Panc1 (cell line): ENCODE results near the gene CLMN. TPM values are rescaled to one million over a fixed set of nuclear protein-coding genes. Genes with fewer than 3 reads are reported as not detected.

Experiments used
- ATAC-seq: fragments of 200-7000 bp; cut with Tn5 transposase; 2 replicates; pipeline ENCODE4 v1.9.1; 2020; ENCODE audit warnings: mild to moderate bottlenecking, moderate library complexity
- BruUV-seq: library from RNA; stranded (reverse); fragments of 400-500 nt; replicated peaks from 2 replicates; lab custom pipeline; 2021; lab: Mats Ljungman, UMichigan
- CTCF ChIA-PET: fragments of 300-600 bp; sonication (Branson Sonifier 250); formaldehyde crosslinking; loops from one replicate; lab custom pipeline; 2022; ENCODE audit warnings: antibody characterized with exemption; lab: Charles Lee
- POLR2A ChIA-PET: fragments of 300-600 bp; sonication (Branson Sonifier 250); formaldehyde crosslinking; loops from one replicate; lab custom pipeline; 2022; ENCODE audit warnings: antibody characterized with exemption; lab: Charles Lee
- DNase-seq: peaks from one replicate; pipeline ENCODE4 v3.0.0-alpha.2; 2010; ENCODE audit warnings: low read depth, low spot score
- H3K27ac ChIP-seq: 2 replicates; pipeline ENCODE4 v1.5.1; 2011; ENCODE audit warnings: mild to moderate bottlenecking, low read length, inconsistent platforms
- H3K27me3 ChIP-seq: fragments of 200-500 bp; sonication (Bioruptor generic); 2 replicates; pipeline ENCODE4 v1.6.0; 2014; ENCODE audit warnings: low read length, inconsistent platforms; ENCODE audit not compliant: control insufficient read depth, insufficient read depth
- H3K36me3 ChIP-seq: fragments of 200-500 bp; sonication (Bioruptor generic); 2 replicates; pipeline ENCODE4 v1.5.1; 2014; ENCODE audit warnings: inconsistent platforms, mild to moderate bottlenecking, low read length, moderate library complexity; ENCODE audit not compliant: control insufficient read depth, insufficient read depth
- H3K4me1 ChIP-seq: 2 replicates; pipeline ENCODE4 v1.5.1; 2011; ENCODE audit warnings: inconsistent platforms, mild to moderate bottlenecking, low read length, moderate library complexity; ENCODE audit not compliant: control insufficient read depth, insufficient read depth
- H3K4me3 ChIP-seq, 2 experiments: 2 replicates each; pipeline ENCODE4 v1.5.1; 2011 to 2012; ENCODE audit warnings: low read depth in 2 of 2, low read length in 2 of 2, mild to moderate bottlenecking in 2 of 2, inconsistent platforms in 1 of 2, moderate library complexity in 1 of 2
- H3K9me3 ChIP-seq: fragments of 200-500 bp; sonication (Bioruptor generic); 2 replicates; pipeline ENCODE4 v1.5.1; 2014; ENCODE audit warnings: low read depth, mild to moderate bottlenecking, inconsistent platforms, low read length, moderate library complexity; ENCODE audit not compliant: control insufficient read depth, insufficient read depth
- POLR2AphosphoS5 ChIP-seq: IDR thresholded peaks from 2 replicates; pipeline ENCODE4 v1.6.1; 2012; ENCODE audit warnings: mild to moderate bottlenecking, low read depth, low read length, moderate library complexity
- SIN3A ChIP-seq: IDR thresholded peaks from 2 replicates; pipeline ENCODE4 v1.6.1; 2012; ENCODE audit warnings: low read depth, mild to moderate bottlenecking, low read length, moderate library complexity, borderline replicate concordance; ENCODE audit not compliant: insufficient read depth
- TCF7L2 ChIP-seq: IDR thresholded peaks from 2 replicates; pipeline ENCODE4 v1.6.1; 2011; ENCODE audit warnings: mild to moderate bottlenecking, low read depth, low read length, inconsistent platforms
- in situ Hi-C: cut with HindIII; loops from 2 replicates; pipeline ENCODE4 v1.10.0; 2016; ENCODE audit warnings: low sequenced_read_pairs, low pct_unique_long_range_greater_than_20kb
- intact Hi-C: fragments of 100-400 bp; cut with micrococcal nuclease; formaldehyde crosslinking; loops from one replicate; pipeline ENCODE4 v1.10.0; 2022; ENCODE audit not compliant: unreplicated experiment
- total RNA-seq: library from RNA; stranded (reverse); gene quantifications from one replicate; pipeline ENCODE4 v1.2.1, GENCODE V29; 2021; ENCODE audit not compliant: unreplicated experiment
- TF ChIP-seq, protein P1 (sequence below): fragments of 450-650 bp; IDR thresholded peaks from 2 replicates; pipeline ENCODE4 v1.5.1; 2017; ENCODE audit warnings: mild to moderate bottlenecking
- TF ChIP-seq, protein P2 (sequence below), 2 experiments: IDR thresholded peaks; 2 replicates each; pipeline ENCODE4 v1.6.1; 2011 to 2012; ENCODE audit warnings: low read depth in 2 of 2, control low read depth in 1 of 2, low read length in 1 of 2, mild to moderate bottlenecking in 1 of 2, moderate library complexity in 1 of 2; ENCODE audit not compliant: insufficient read depth in 1 of 2

The CLMN gene
- total RNA-seq, 1 experiment from 2014 or later: 34.9 TPM

DNA sequence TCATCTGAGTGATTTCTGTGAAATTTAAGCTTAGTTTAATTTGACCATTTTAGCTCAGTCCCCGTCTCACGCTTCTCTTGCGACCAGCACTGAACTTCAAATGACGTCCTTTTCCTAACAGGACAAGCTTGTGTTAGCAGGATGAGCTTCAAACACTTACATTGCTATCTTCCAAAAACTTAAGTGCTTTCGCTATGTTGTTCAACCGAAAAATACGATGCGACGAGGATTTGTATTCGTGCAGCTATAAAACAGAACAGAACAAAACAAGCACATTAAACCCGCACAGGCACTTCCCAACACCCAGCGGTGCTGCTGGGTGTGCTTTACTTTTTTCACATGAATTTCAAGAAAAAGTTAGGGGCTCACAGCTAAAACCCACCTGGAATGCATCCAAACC is 98.2 kb downstream of the CLMN start:
- no peak for ATAC-seq
- H3K9me3 ChIP-seq: no peaks in the 10 kb centered on the region
- DNase-seq: no peak
- intact Hi-C loops: no loop called here
- no peaks in the 10 kb centered on the region for H3K27me3 ChIP-seq
- H3K4me1 ChIP-seq: no peaks in the 10 kb centered on the region
- TF ChIP-seq POLR2AphosphoS5: no peak
- TF ChIP-seq, protein P1, sequence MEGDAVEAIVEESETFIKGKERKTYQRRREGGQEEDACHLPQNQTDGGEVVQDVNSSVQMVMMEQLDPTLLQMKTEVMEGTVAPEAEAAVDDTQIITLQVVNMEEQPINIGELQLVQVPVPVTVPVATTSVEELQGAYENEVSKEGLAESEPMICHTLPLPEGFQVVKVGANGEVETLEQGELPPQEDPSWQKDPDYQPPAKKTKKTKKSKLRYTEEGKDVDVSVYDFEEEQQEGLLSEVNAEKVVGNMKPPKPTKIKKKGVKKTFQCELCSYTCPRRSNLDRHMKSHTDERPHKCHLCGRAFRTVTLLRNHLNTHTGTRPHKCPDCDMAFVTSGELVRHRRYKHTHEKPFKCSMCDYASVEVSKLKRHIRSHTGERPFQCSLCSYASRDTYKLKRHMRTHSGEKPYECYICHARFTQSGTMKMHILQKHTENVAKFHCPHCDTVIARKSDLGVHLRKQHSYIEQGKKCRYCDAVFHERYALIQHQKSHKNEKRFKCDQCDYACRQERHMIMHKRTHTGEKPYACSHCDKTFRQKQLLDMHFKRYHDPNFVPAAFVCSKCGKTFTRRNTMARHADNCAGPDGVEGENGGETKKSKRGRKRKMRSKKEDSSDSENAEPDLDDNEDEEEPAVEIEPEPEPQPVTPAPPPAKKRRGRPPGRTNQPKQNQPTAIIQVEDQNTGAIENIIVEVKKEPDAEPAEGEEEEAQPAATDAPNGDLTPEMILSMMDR: no peak
- no peak for TF ChIP-seq SIN3A
- TF ChIP-seq, protein P2, sequence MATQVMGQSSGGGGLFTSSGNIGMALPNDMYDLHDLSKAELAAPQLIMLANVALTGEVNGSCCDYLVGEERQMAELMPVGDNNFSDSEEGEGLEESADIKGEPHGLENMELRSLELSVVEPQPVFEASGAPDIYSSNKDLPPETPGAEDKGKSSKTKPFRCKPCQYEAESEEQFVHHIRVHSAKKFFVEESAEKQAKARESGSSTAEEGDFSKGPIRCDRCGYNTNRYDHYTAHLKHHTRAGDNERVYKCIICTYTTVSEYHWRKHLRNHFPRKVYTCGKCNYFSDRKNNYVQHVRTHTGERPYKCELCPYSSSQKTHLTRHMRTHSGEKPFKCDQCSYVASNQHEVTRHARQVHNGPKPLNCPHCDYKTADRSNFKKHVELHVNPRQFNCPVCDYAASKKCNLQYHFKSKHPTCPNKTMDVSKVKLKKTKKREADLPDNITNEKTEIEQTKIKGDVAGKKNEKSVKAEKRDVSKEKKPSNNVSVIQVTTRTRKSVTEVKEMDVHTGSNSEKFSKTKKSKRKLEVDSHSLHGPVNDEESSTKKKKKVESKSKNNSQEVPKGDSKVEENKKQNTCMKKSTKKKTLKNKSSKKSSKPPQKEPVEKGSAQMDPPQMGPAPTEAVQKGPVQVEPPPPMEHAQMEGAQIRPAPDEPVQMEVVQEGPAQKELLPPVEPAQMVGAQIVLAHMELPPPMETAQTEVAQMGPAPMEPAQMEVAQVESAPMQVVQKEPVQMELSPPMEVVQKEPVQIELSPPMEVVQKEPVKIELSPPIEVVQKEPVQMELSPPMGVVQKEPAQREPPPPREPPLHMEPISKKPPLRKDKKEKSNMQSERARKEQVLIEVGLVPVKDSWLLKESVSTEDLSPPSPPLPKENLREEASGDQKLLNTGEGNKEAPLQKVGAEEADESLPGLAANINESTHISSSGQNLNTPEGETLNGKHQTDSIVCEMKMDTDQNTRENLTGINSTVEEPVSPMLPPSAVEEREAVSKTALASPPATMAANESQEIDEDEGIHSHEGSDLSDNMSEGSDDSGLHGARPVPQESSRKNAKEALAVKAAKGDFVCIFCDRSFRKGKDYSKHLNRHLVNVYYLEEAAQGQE (IDR thresholded peaks at IDR 0.05; ENCODE audit: insufficient read depth in 1 of 2, low read depth in 2 of 2, low read length in 1 of 2): no peak
- TF ChIP-seq TCF7L2: no peak
- no peaks in the 10 kb centered on the region for H3K36me3 ChIP-seq
- POLR2A ChIA-PET: no interaction called here
- in situ Hi-C loops: no loop called here
- no TSS peak for BruUV-seq
- H3K4me3 ChIP-seq: no peak overlapping the region
- H3K27ac ChIP-seq: no peak overlapping the region
- CTCF ChIA-PET: no interaction called here

DNA sequence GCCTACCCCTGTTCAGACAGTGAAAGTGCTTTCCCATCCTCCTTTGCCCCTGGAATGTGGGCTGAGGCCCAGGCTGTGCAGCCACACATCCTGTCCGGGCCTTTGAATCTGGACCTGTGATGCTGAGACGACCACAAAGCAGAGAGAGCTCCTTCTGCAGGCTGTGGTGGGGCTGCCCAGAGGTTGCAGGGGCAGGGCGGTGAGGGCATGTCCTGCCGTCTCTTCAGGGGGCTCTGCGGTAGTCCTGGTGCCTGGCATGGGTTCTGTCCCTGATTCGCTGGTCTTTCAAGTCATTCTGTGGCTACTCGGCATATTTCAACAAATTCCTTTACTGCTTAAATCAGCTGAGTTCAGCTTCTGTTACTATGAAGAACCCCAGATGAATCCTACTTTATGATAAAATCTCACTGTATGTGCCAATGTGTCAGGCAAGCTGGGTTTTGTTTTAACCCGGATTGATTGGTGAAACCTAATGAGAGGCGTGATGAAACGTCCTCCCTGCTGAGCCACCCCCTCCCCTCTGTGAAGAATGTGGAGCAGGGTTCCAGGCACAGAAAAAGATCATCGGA is 99.0 kb downstream of the CLMN start:
- Histone ChIP-seq H3K4me1 (no peaks in the 10 kb centered on the region), H3K9me3 (no peaks in the 10 kb centered on the region), H3K36me3 (no peaks in the 10 kb centered on the region), H3K27ac (no peak overlapping the region), H3K27me3 (no peaks in the 10 kb centered on the region), H3K4me3 (no peak overlapping the region)
- BruUV-seq: no TSS peak
- CTCF ChIA-PET: no interaction called here
- in situ Hi-C loops: no loop called here
- POLR2A ChIA-PET: no interaction called here
- ATAC-seq (no peak), DNase-seq (no peak)
- intact Hi-C loops: no loop called here
- TF ChIP-seq, protein P2 (IDR thresholded peaks at IDR 0.05; ENCODE audit: insufficient read depth in 1 of 2, low read depth in 2 of 2, low read length in 1 of 2): no peak
- TF ChIP-seq POLR2AphosphoS5 (no peak), SIN3A (no peak), TCF7L2 (no peak)
- TF ChIP-seq, protein P1: no peak
